ENCODE data around the gene NAA16. TPM values are rescaled to one million over a fixed set of nuclear protein-coding genes. Genes with fewer than 3 reads are reported as not detected.

Gene NAA16
- total RNA-seq, 2 donors from 2014 or later = 47.8 to 50.6 TPM

GRCh38 chr13:41291246-41291645 lies 19.8 kb upstream of the NAA16 start:
- WGBS, 2 donors = 41 to 45% methylated on average over 7 of the region's 7 CpGs
- H3K27ac ChIP-seq = peak overlapping the region in 3 of 4 donors; percentile 33 to 56 (median 46)
- ATAC-seq = peak; percentile 31
- peaks cover 24% of the 10 kb centered on the region for H3K4me1 ChIP-seq
- no peak for TF ChIP-seq CTCF (IDR thresholded peaks at IDR 0.05)
- TF ChIP-seq POLR2A (IDR thresholded peaks at IDR 0.05) = no peak
- H3K4me3 ChIP-seq = no peak overlapping the region
- no peaks in the 10 kb centered on the region for H3K9me3 ChIP-seq
- intact Hi-C loops (cut with DNase I) = no loop called here
- no peaks in the 10 kb centered on the region for H3K27me3 ChIP-seq
- H3K36me3 ChIP-seq (replicated peaks in 1 of 2; ENCODE audit: insufficient read depth in 1 of 2, low read depth in 2 of 2) = no peaks in the 10 kb centered on the region
- DNase-seq = no peak

GRCh38 chr13:41293272-41293671 lies 17.8 kb upstream of the NAA16 start:
- intact Hi-C loops (cut with DNase I) = no loop called here
- Histone ChIP-seq H3K4me3 (no peak overlapping the region), H3K27me3 (no peaks in the 10 kb centered on the region), H3K9me3 (no peaks in the 10 kb centered on the region), H3K36me3 (replicated peaks in 1 of 2; ENCODE audit: insufficient read depth in 1 of 2, low read depth in 2 of 2) (no peaks in the 10 kb centered on the region), H3K27ac (no peak overlapping the region), H3K4me1 (peaks cover 25% of the 10 kb centered on the region)
- no peak for ATAC-seq
- TF ChIP-seq CTCF (IDR thresholded peaks at IDR 0.05) (no peak), POLR2A (IDR thresholded peaks at IDR 0.05) (no peak)
- WGBS, 2 donors = 72 to 85% methylated on average over 1 of the region's 1 CpG
- DNase-seq = no peak

GRCh38 chr13:41294914-41295313 lies 16.2 kb upstream of the NAA16 start:
- DNase-seq = peak in 1 of 4 donors; percentile 19
- no peaks in the 10 kb centered on the region for H3K9me3 ChIP-seq
- intact Hi-C loops (cut with DNase I) = no loop called here

GRCh38 chr13:41295973-41296372 lies 15.1 kb upstream of the NAA16 start:
- Histone ChIP-seq H3K9me3 (no peaks in the 10 kb centered on the region), H3K4me1 (peaks cover 25% of the 10 kb centered on the region), H3K4me3 (no peak overlapping the region), H3K27ac (no peak overlapping the region), H3K36me3 (replicated peaks in 1 of 2; ENCODE audit: insufficient read depth in 1 of 2, low read depth in 2 of 2) (no peaks in the 10 kb centered on the region), H3K27me3 (no peaks in the 10 kb centered on the region)
- WGBS, 2 donors = 93 to 96% methylated on average over 1 of the region's 1 CpG
- intact Hi-C loops (cut with DNase I) = no loop called here
- DNase-seq (no peak), ATAC-seq (no peak)
- no peak for TF ChIP-seq POLR2A (IDR thresholded peaks at IDR 0.05)
- no peak for TF ChIP-seq CTCF (IDR thresholded peaks at IDR 0.05)

More at GRCh38 chr13:41294914-41295313, 16.2 kb upstream of the NAA16 start:
- no peak overlapping the region for H3K4me3 ChIP-seq
- peaks cover 25% of the 10 kb centered on the region for H3K4me1 ChIP-seq
- TF ChIP-seq POLR2A (IDR thresholded peaks at IDR 0.05) = no peak
- no peak for TF ChIP-seq CTCF (IDR thresholded peaks at IDR 0.05)
- H3K27ac ChIP-seq = peak overlapping the region in 2 of 4 donors; percentile 42 to 54
- no peaks in the 10 kb centered on the region for H3K27me3 ChIP-seq
- 31 to 43% methylated on average over 1 of the region's 1 CpG for WGBS, 2 donors
- ATAC-seq = peak; percentile 70
- no peaks in the 10 kb centered on the region for H3K36me3 ChIP-seq (replicated peaks in 1 of 2; ENCODE audit: insufficient read depth in 1 of 2, low read depth in 2 of 2)

GRCh38 chr13:41296879-41297646 lies 14.0 kb upstream of the NAA16 start:
- Histone ChIP-seq H3K4me3 (no peak overlapping the region), H3K4me1 (peaks cover 20% of the 10 kb centered on the region), H3K9me3 (no peaks in the 10 kb centered on the region), H3K27me3 (no peaks in the 10 kb centered on the region), H3K36me3 (replicated peaks in 1 of 2; ENCODE audit: insufficient read depth in 1 of 2, low read depth in 2 of 2) (no peaks in the 10 kb centered on the region), H3K27ac (no peak overlapping the region)
- TF ChIP-seq CTCF (IDR thresholded peaks at IDR 0.05) (no peak), POLR2A (IDR thresholded peaks at IDR 0.05) (no peak)
- intact Hi-C loops (cut with DNase I) = no loop called here
- ATAC-seq (no peak), DNase-seq (no peak)
- 67 to 85% methylated on average over 3 of the region's 3 CpGs for WGBS, 2 donors

Measured in body of pancreas (tissue), 4 donors.